Liver (tissue), 9 donors: ENCODE data around the gene SETBP1. TPM values are rescaled to one million over a fixed set of nuclear protein-coding genes. Genes with fewer than 3 reads are reported as not detected.

ENCODE experiments used
- DNase-seq: peaks from one replicate; pipeline ENCODE4 v3.0.0-alpha.2; 2017; ENCODE audit warnings: low spot score
- H3K27ac ChIP-seq, 2 donors: one replicate each; pipeline ENCODE4 v1.7.0; 2013; ENCODE audit warnings: inconsistent platforms in 2 of 2, low read length in 2 of 2, control low read depth in 1 of 2, low read depth in 1 of 2, mild to moderate bottlenecking in 1 of 2
- H3K27me3 ChIP-seq, 4 donors: one replicate each; pipeline versions ENCODE4 v1.6.1 to v1.7.0; 2013; ENCODE audit warnings: low read length in 3 of 4, inconsistent platforms in 1 of 4, mild to moderate bottlenecking in 1 of 4, moderate library complexity in 1 of 4; ENCODE audit not compliant: control insufficient read depth in 4 of 4, insufficient read depth in 4 of 4
- H3K36me3 ChIP-seq, 4 donors: one replicate each; pipeline versions ENCODE4 v1.6.1 to v1.7.0; 2013; ENCODE audit warnings: low read length in 3 of 4, mild to moderate bottlenecking in 3 of 4, low read depth in 1 of 4, moderate library complexity in 1 of 4; ENCODE audit not compliant: control insufficient read depth in 4 of 4, insufficient read depth in 3 of 4
- H3K4me1 ChIP-seq, 4 donors: one replicate each; pipeline versions ENCODE4 v1.6.1 to v1.7.0; 2013; ENCODE audit warnings: low read length in 3 of 4, mild to moderate bottlenecking in 3 of 4, moderate library complexity in 1 of 4; ENCODE audit not compliant: control insufficient read depth in 4 of 4, insufficient read depth in 4 of 4
- H3K4me3 ChIP-seq, 3 donors: one replicate each; pipeline versions ENCODE4 v1.6.1 to v1.7.0; 2013; ENCODE audit warnings: low read length in 3 of 3, control low read depth in 1 of 3, low read depth in 1 of 3, mild to moderate bottlenecking in 1 of 3
- H3K9ac ChIP-seq, 2 donors: one replicate each; pipeline ENCODE4 v1.7.0; 2013; ENCODE audit warnings: low read length in 2 of 2, mild to moderate bottlenecking in 2 of 2, moderate library complexity in 2 of 2, control low read depth in 1 of 2, low read depth in 1 of 2
- H3K9me3 ChIP-seq, 4 donors: one replicate each; pipeline versions ENCODE4 v1.6.1 to v1.7.0; 2013; ENCODE audit warnings: low read length in 3 of 4; ENCODE audit not compliant: control insufficient read depth in 4 of 4
- ATF3 ChIP-seq: IDR thresholded peaks from 2 replicates; pipeline ENCODE4 v1.6.1; 2016; ENCODE audit warnings: antibody characterized with exemption
- EGR1 ChIP-seq, 2 donors: IDR thresholded peaks; 2 replicates each; pipeline ENCODE4 v1.6.1; 2016 to 2018; ENCODE audit warnings: antibody characterized with exemption in 2 of 2, low read depth in 2 of 2
- FOXA1 ChIP-seq: IDR thresholded peaks from 2 replicates; pipeline ENCODE4 v1.6.1; 2016; ENCODE audit warnings: antibody characterized with exemption
- FOXA2 ChIP-seq: IDR thresholded peaks from 2 replicates; pipeline ENCODE4 v1.6.1; 2016; ENCODE audit warnings: antibody characterized with exemption
- GABPA ChIP-seq, 2 donors: IDR thresholded peaks in 1 of 2; conservative IDR thresholded peaks in 1 of 2; 2 replicates each; pipeline ENCODE4 v1.6.1; 2016; ENCODE audit warnings: antibody characterized with exemption in 2 of 2, mild to moderate bottlenecking in 1 of 2, moderate library complexity in 1 of 2
- HNF4A ChIP-seq, 2 donors: conservative IDR thresholded peaks; 2 replicates each; pipeline ENCODE4 v1.6.1; 2016; ENCODE audit warnings: antibody characterized with exemption in 2 of 2, mild to moderate bottlenecking in 2 of 2
- HNF4G ChIP-seq: IDR thresholded peaks from 2 replicates; pipeline ENCODE4 v1.6.1; 2016; ENCODE audit warnings: antibody characterized with exemption
- JUND ChIP-seq, 2 donors: IDR thresholded peaks; 2 replicates each; pipeline ENCODE4 v1.6.1; 2016; ENCODE audit warnings: antibody characterized with exemption in 2 of 2
- RAD21 ChIP-seq, 2 donors: IDR thresholded peaks; 2 replicates each; pipeline ENCODE4 v1.6.1; 2016; ENCODE audit warnings: antibody characterized with exemption in 2 of 2, mild to moderate bottlenecking in 2 of 2
- REST ChIP-seq: IDR thresholded peaks from 2 replicates; pipeline ENCODE4 v1.6.1; 2016; ENCODE audit warnings: antibody characterized with exemption, mild to moderate bottlenecking
- RXRA ChIP-seq, 2 donors: IDR thresholded peaks; 2 replicates each; pipeline ENCODE4 v1.6.1; 2017 to 2018; ENCODE audit warnings: antibody characterized with exemption in 2 of 2, mild to moderate bottlenecking in 1 of 2
- SP1 ChIP-seq: IDR thresholded peaks from 2 replicates; pipeline ENCODE4 v1.6.1; 2018; ENCODE audit warnings: antibody characterized with exemption, mild to moderate bottlenecking
- YY1 ChIP-seq: IDR thresholded peaks from 2 replicates; pipeline ENCODE4 v1.6.1; 2016; ENCODE audit warnings: antibody characterized with exemption, mild to moderate bottlenecking
- ZBTB33 ChIP-seq: IDR thresholded peaks from 2 replicates; pipeline ENCODE4 v1.6.1; 2016; ENCODE audit warnings: antibody characterized with exemption
- WGBS: extraction: QIAGEN DNeasy Blood & Tissue Kit; methylation state at CpG from one replicate; pipeline ENCODE4 v1.1.7; 2013; 5-methylcytosine and 5-hydroxymethylcytosine counted together
- polyA plus RNA-seq, 2 donors: library from polyadenylated mRNA; stranded (reverse) in 1 of 2; unstranded in 1 of 2; fragments of 200-250 nt in 1 of 2; fragments of >200 nt in 1 of 2; fragmentation: Nextera tagmentation in 1 of 2; extraction: Ambion mirVana in 1 of 2; gene quantifications; one replicate each; pipeline versions ENCODE4 v1.2.1 to v1.2.3, GENCODE V29; 2013 to 2015
- total RNA-seq, 2 donors: library from RNA; depleted of rRNA; stranded (reverse); fragments of >200 nt; gene quantifications; one replicate each; pipeline ENCODE4 v1.2.3, GENCODE V29; 2014
- donor health status: healthy.
- donor health status: healthy.
- donor health status: healthy.
- donor health status: healthy.
- donor health status: healthy.

SETBP1 gene
- total and polyA plus RNA-seq, 4 donors = 2.5 to 15.8 (median 4.7) TPM

GRCh38 chr18:44708451-44709083 is 27.9 kb downstream of the SETBP1 start (continued):
- peak; percentile 34 for TF ChIP-seq ZBTB33
- no peak for TF ChIP-seq FOXA2

GRCh38 chr18:44709307-44710126 is 28.8 kb downstream of the SETBP1 start:
- WGBS = 20% methylated on average over 9 of the region's 9 CpGs
- H3K9me3 ChIP-seq = no peaks in the 10 kb centered on the region
- peaks cover 12 to 37% (median 24%) of the 10 kb centered on the region in 4 donors for H3K4me1 ChIP-seq
- no peak for TF ChIP-seq ZBTB33
- TF ChIP-seq FOXA2 = no peak
- no peak for TF ChIP-seq FOXA1
- TF ChIP-seq RXRA (IDR thresholded peaks at IDR 0.05) = peak in 1 of 2 donors; percentile 58
- peak; percentile 45 to 54 for TF ChIP-seq RAD21 (IDR thresholded peaks at IDR 0.05)
- peak; percentile 68 to 77 for TF ChIP-seq HNF4A (conservative IDR thresholded peaks at IDR 0.05)
- peak in 1 of 2 donors; percentile 17 for TF ChIP-seq EGR1 (IDR thresholded peaks at IDR 0.05; ENCODE audit: low read depth in 2 of 2)
- no peak for TF ChIP-seq GABPA (IDR thresholded peaks at IDR 0.05 in 1 of 2, conservative IDR thresholded peaks at IDR 0.05 in 1 of 2)
- TF ChIP-seq REST = no peak
- TF ChIP-seq SP1 = peak; percentile 36
- peak; percentile 44 for TF ChIP-seq HNF4G
- TF ChIP-seq JUND (IDR thresholded peaks at IDR 0.05) = peak; percentile 72 to 79
- peak; percentile 29 for TF ChIP-seq ATF3
- TF ChIP-seq YY1 = peak; percentile 83
- peak overlapping the region; percentile 19 to 56 for H3K9ac ChIP-seq
- H3K4me3 ChIP-seq = no peak overlapping the region
- peaks cover 0 to 6% (median 1%) of the 10 kb centered on the region in 4 donors for H3K36me3 ChIP-seq
- no peaks in the 10 kb centered on the region for H3K27me3 ChIP-seq
- H3K27ac ChIP-seq = peak overlapping the region; percentile 94 to 96
- no peak for DNase-seq
